ENCODE results near the gene CDC42BPB.

- TF ChIP-seq CTCF (IDR thresholded peaks at IDR 0.05; ENCODE audit: insufficient read depth, low read length, poor library complexity, severe bottlenecking) = no peak
- no peak for TF ChIP-seq EZH2phosphoT487 (conservative IDR thresholded peaks at IDR 0.05; ENCODE audit: low read length)
These were observed 47.8 kb downstream of the CDC42BPB start for GRCh38 chr14:103009559-103009958.

All from SU-DHL-6 (cell line).